Caco-2 (cell line): ENCODE measurements around the gene KRTAP10-4. TPM values are rescaled to one million over a fixed set of nuclear protein-coding genes. Genes with fewer than 3 reads are reported as not detected.

ENCODE experiments used
- BruUV-seq: library from RNA; stranded (reverse); fragments of 400-500 nt; replicated peaks from 2 replicates; lab custom pipeline; 2021; lab: Mats Ljungman, UMichigan
- CTCF ChIA-PET: fragments of 300-600 bp; sonication (Branson Sonifier 250); formaldehyde crosslinking; loops from one replicate; lab custom pipeline; 2022; ENCODE audit warnings: antibody characterized with exemption; lab: Charles Lee
- POLR2A ChIA-PET: fragments of 300-600 bp; sonication (Branson Sonifier 250); formaldehyde crosslinking; loops from one replicate; lab custom pipeline; 2022; ENCODE audit warnings: antibody characterized with exemption; lab: Charles Lee
- DNase-seq, 2 experiments: peaks; one replicate each; pipeline versions ENCODE4 v3.0.0 to v3.0.0-alpha.2; 2020 to 2022
- H3K27me3 ChIP-seq: replicated peaks from 2 replicates; pipeline ENCODE4 v1.6.0; 2011; ENCODE audit warnings: low read length; ENCODE audit not compliant: control insufficient read depth, insufficient read depth
- H3K36me3 ChIP-seq: 2 replicates; pipeline ENCODE4 v1.5.1; 2011; ENCODE audit warnings: low read length; ENCODE audit not compliant: control insufficient read depth, insufficient read depth
- H3K4me1 ChIP-seq: fragments of 250-450 bp; sonication (Bioruptor Pico); 2 replicates; pipeline ENCODE4 v1.5.1; 2020; ENCODE audit warnings: mild to moderate bottlenecking
- H3K4me3 ChIP-seq: 2 replicates; pipeline ENCODE4 v1.5.1; 2011; ENCODE audit warnings: low read depth, mild to moderate bottlenecking, control low read depth, low read length
- H3K9me3 ChIP-seq: fragments of 250-450 bp; sonication (Bioruptor Pico); 2 replicates; pipeline ENCODE4 v1.5.1; 2020; ENCODE audit warnings: mild to moderate bottlenecking, moderate library complexity
- H3K27ac Mint-ChIP-seq: one replicate; pipeline ENCODE4 v1.8.0; 2022; ENCODE audit warnings: mixed read lengths; ENCODE audit not compliant: unreplicated experiment
- H3K27me3 Mint-ChIP-seq: one replicate; pipeline ENCODE4 v1.8.0; 2022; ENCODE audit warnings: mixed read lengths; ENCODE audit not compliant: insufficient read depth, unreplicated experiment
- H3K36me3 Mint-ChIP-seq: one replicate; pipeline ENCODE4 v1.8.0; 2022; ENCODE audit warnings: mild to moderate bottlenecking, mixed read lengths; ENCODE audit not compliant: insufficient read depth, unreplicated experiment
- H3K4me1 Mint-ChIP-seq: one replicate; pipeline ENCODE4 v1.8.0; 2022; ENCODE audit warnings: low read depth, mixed read lengths; ENCODE audit not compliant: unreplicated experiment
- H3K4me3 Mint-ChIP-seq: one replicate; pipeline ENCODE4 v1.8.0; 2022; ENCODE audit warnings: mild to moderate bottlenecking, moderate library complexity, mixed read lengths; ENCODE audit not compliant: unreplicated experiment
- H3K9me3 Mint-ChIP-seq: one replicate; pipeline ENCODE4 v1.8.0; 2022; ENCODE audit warnings: mixed read lengths; ENCODE audit not compliant: unreplicated experiment
- CTCF ChIP-seq, 2 experiments: fragments of 200-600 bp in 1 of 2; IDR thresholded peaks; 1 replicate in 1 of 2; 2 replicates in 1 of 2; pipeline versions ENCODE4 v1.5.1 to v1.8.0; 2011 to 2022; ENCODE audit warnings: antibody characterized with exemption in 1 of 2, control low read depth in 1 of 2, inconsistent platforms in 1 of 2, low read depth in 1 of 2, low read length in 1 of 2, mild to moderate bottlenecking in 1 of 2, moderate library complexity in 1 of 2; ENCODE audit not compliant: insufficient read depth in 1 of 2, severe bottlenecking in 1 of 2, unreplicated experiment in 1 of 2
- intact Hi-C: fragments of 100-400 bp; cut with micrococcal nuclease; formaldehyde crosslinking; loops from one replicate; pipeline ENCODE4 v1.10.0; 2022; ENCODE audit not compliant: unreplicated experiment
- total RNA-seq: library from RNA; stranded (reverse); gene quantifications from 2 replicates; pipeline ENCODE4 v1.2.3, GENCODE V29; 2022

KRTAP10-4 gene
- total RNA-seq, 1 experiment from 2014 or later = not detected

DNA sequence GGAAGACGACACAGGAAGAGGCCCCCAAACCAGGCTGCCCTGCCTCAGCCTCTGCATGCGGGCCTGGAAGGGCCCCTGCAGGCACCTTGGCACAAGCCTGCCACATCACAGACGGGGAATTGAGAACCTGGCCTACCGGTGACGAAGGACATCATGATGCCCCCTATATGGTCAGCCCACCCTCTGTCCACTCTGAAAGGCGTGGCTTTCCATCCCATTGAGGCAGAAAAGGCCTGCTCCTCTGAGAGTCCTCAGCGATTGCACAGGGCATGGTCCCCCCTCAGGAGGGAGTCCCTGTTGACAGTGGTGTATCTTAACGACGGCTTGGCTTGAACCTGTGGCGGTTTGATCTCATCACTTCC, 44.9 kb upstream of the KRTAP10-4 start:
- no peaks in the 10 kb centered on the region for H3K4me1 Mint-ChIP-seq
- H3K27me3 ChIP-seq = no peaks in the 10 kb centered on the region
- TF ChIP-seq CTCF (IDR thresholded peaks at IDR 0.05; ENCODE audit: insufficient read depth in 1 of 2, low read depth in 1 of 2, low read length in 1 of 2, severe bottlenecking in 1 of 2, unreplicated experiment in 1 of 2) = no peak
- BruUV-seq = no TSS peak
- no peaks in the 10 kb centered on the region for H3K36me3 Mint-ChIP-seq
- H3K4me3 ChIP-seq = no peak overlapping the region
- intact Hi-C loops = no loop called here
- no peaks in the 10 kb centered on the region for H3K9me3 Mint-ChIP-seq
- POLR2A ChIA-PET = no interaction called here
- H3K36me3 ChIP-seq = no peaks in the 10 kb centered on the region
- H3K9me3 ChIP-seq = peaks cover 10% of the 10 kb centered on the region
- DNase-seq = no peak
- H3K4me1 ChIP-seq = no peaks in the 10 kb centered on the region
- CTCF ChIA-PET = no interaction called here
- no peak overlapping the region for H3K27ac Mint-ChIP-seq
- H3K4me3 Mint-ChIP-seq = no peak overlapping the region
- peaks cover 6% of the 10 kb centered on the region for H3K27me3 Mint-ChIP-seq

- intact Hi-C loops = no loop called here
- no peaks in the 10 kb centered on the region for H3K9me3 Mint-ChIP-seq
- no peaks in the 10 kb centered on the region for H3K4me1 Mint-ChIP-seq
- Histone ChIP-seq H3K36me3 (no peaks in the 10 kb centered on the region), H3K27me3 (no peaks in the 10 kb centered on the region), H3K4me3 (no peak overlapping the region), H3K4me1 (no peaks in the 10 kb centered on the region), H3K9me3 (peaks cover 10% of the 10 kb centered on the region)
- TF ChIP-seq CTCF (IDR thresholded peaks at IDR 0.05; ENCODE audit: insufficient read depth in 1 of 2, low read depth in 1 of 2, low read length in 1 of 2, severe bottlenecking in 1 of 2, unreplicated experiment in 1 of 2) = no peak
- ChIA-PET CTCF (no interaction called here), POLR2A (no interaction called here)
- BruUV-seq = no TSS peak
- H3K36me3 Mint-ChIP-seq = no peaks in the 10 kb centered on the region
- no peak for DNase-seq
- no peak overlapping the region for H3K4me3 Mint-ChIP-seq
- no peak overlapping the region for H3K27ac Mint-ChIP-seq
- peaks cover 6% of the 10 kb centered on the region for H3K27me3 Mint-ChIP-seq
Observed at GRCh38 chr21:44529011-44529421, 44.5 kb upstream of the KRTAP10-4 start.

- H3K36me3 Mint-ChIP-seq = no peaks in the 10 kb centered on the region
- POLR2A ChIA-PET = no interaction called here
Observed at GRCh38 chr21:44529503-44530125, 43.9 kb upstream of the KRTAP10-4 start.

More at GRCh38 chr21:44529503-44530125, 43.9 kb upstream of the KRTAP10-4 start:
- intact Hi-C loops = no loop called here
- CTCF ChIA-PET = no interaction called here
- no TSS peak for BruUV-seq
- DNase-seq = peak in 1 of 2 experiments; percentile 24
- Histone ChIP-seq H3K4me1 (no peaks in the 10 kb centered on the region), H3K27me3 (no peaks in the 10 kb centered on the region), H3K36me3 (no peaks in the 10 kb centered on the region), H3K4me3 (no peak overlapping the region), H3K9me3 (peaks cover 4% of the 10 kb centered on the region)
- no peak overlapping the region for H3K4me3 Mint-ChIP-seq
- no peak for TF ChIP-seq CTCF (IDR thresholded peaks at IDR 0.05; ENCODE audit: insufficient read depth in 1 of 2, low read depth in 1 of 2, low read length in 1 of 2, severe bottlenecking in 1 of 2, unreplicated experiment in 1 of 2)
- H3K27ac Mint-ChIP-seq = no peak overlapping the region
- H3K4me1 Mint-ChIP-seq = no peaks in the 10 kb centered on the region
- peaks cover 6% of the 10 kb centered on the region for H3K27me3 Mint-ChIP-seq
- H3K9me3 Mint-ChIP-seq = no peaks in the 10 kb centered on the region
